MCF 10A (cell line): ENCODE data around the gene HIRIP3. TPM values are rescaled to one million over a fixed set of nuclear protein-coding genes. Genes with fewer than 3 reads are reported as not detected.
"Not testable (repeated sequence)": the region's sequence is repeated elsewhere in the genome, so short reads cannot be mapped to it uniquely, and the experiment has no call there.

Experiments
- BruUV-seq: library from RNA; stranded (reverse); fragments of 400-500 nt; replicated peaks from 2 replicates; lab custom pipeline; 2021; lab: Mats Ljungman, UMichigan
- CTCF ChIA-PET: fragments of 300-600 bp; sonication (Branson Sonifier 250); formaldehyde crosslinking; extraction: SDS; loops from one replicate; lab custom pipeline; 2021; ENCODE audit warnings: antibody characterized with exemption, inconsistent platforms; lab: Yijun Ruan, JAX
- POLR2A ChIA-PET: fragments of 300-600, 350-650 bp; sonication (Branson Sonifier 250); formaldehyde crosslinking; extraction: SDS; loops from one replicate; lab custom pipeline; 2020; ENCODE audit warnings: antibody characterized with exemption, inconsistent platforms; lab: Yijun Ruan, JAX
- DNase-seq: peaks from one replicate; pipeline ENCODE4 v3.0.0-alpha.2; 2018; ENCODE audit not compliant: unreplicated experiment
- H3K27ac Mint-ChIP-seq: one replicate; pipeline ENCODE4 v1.8.0; 2022; ENCODE audit warnings: mild to moderate bottlenecking, low read depth, mixed read lengths; ENCODE audit not compliant: unreplicated experiment
- H3K27me3 Mint-ChIP-seq: one replicate; pipeline ENCODE4 v1.8.0; 2022; ENCODE audit warnings: mixed read lengths; ENCODE audit not compliant: insufficient read depth, unreplicated experiment
- H3K36me3 Mint-ChIP-seq: one replicate; pipeline ENCODE4 v1.8.0; 2022; ENCODE audit warnings: mild to moderate bottlenecking, moderate library complexity, mixed read lengths; ENCODE audit not compliant: insufficient read depth, unreplicated experiment
- H3K4me1 Mint-ChIP-seq: one replicate; pipeline ENCODE4 v1.8.0; 2022; ENCODE audit warnings: mixed read lengths; ENCODE audit not compliant: insufficient read depth, unreplicated experiment
- H3K4me3 Mint-ChIP-seq: one replicate; pipeline ENCODE4 v1.8.0; 2022; ENCODE audit warnings: mild to moderate bottlenecking, moderate library complexity, mixed read lengths; ENCODE audit not compliant: unreplicated experiment
- H3K9me3 Mint-ChIP-seq: one replicate; pipeline ENCODE4 v1.8.0; 2022; ENCODE audit warnings: mixed read lengths; ENCODE audit not compliant: unreplicated experiment
- CTCF ChIP-seq: fragments of 200-600 bp; IDR thresholded peaks from one replicate; pipeline ENCODE4 v1.8.0; 2022; ENCODE audit warnings: antibody characterized with exemption, mild to moderate bottlenecking; ENCODE audit not compliant: unreplicated experiment
- intact Hi-C: fragments of 100-400 bp; cut with micrococcal nuclease; formaldehyde crosslinking; loops from 2 replicates; pipeline ENCODE4 v1.14.1; 2022
- total RNA-seq: library from RNA; stranded (reverse); gene quantifications from 2 replicates; pipeline ENCODE4 v1.2.3, GENCODE V29; 2022

Gene HIRIP3
- total RNA-seq, 1 experiment from 2014 or later = 20.7 TPM

GRCh38 chr16:30024451-30024850, 29.0 kb upstream of the HIRIP3 start:
- Mint-ChIP-seq H3K4me1 (no peaks in the 10 kb centered on the region), H3K4me3 (no peak overlapping the region), H3K36me3 (no peaks in the 10 kb centered on the region), H3K27me3 (peaks cover 41% of the 10 kb centered on the region), H3K9me3 (no peaks in the 10 kb centered on the region), H3K27ac (no peak overlapping the region)
- POLR2A ChIA-PET = no interaction called here
- intact Hi-C loops = loop anchor here (5.0 kb wide), 2 partner anchors 202 to 217 kb away; partner anchors contain the start of genes MAZ and MVP
- DNase-seq = no peak
- no peak for TF ChIP-seq CTCF
- no TSS peak for BruUV-seq
- CTCF ChIA-PET = interaction anchor here (0.9 kb wide), 1 partner anchor 31 kb away, joined by 3 read pairs; no protein-coding TSS in a partner anchor

DNA sequence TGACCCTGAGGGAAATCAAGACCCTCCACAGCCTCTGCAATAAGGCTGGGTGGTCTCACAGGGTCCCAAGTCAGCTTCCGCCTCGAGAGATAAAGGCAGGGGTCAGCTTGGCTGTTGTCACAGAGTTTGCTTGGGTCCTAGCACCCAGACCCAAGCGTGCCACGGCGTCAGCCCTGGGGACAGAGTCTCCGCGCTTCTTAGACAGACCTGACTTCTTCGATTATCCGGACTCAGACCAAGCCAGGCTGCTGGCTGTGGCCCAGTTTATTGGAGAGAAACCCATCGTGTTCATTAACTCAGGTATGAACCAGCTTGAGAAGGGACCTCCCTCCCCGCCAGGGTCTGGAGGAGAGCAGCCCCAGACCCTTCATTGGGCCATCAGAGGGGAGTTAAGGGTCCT, 28.2 kb upstream of the HIRIP3 start:
- Mint-ChIP-seq H3K27ac (no peak overlapping the region), H3K36me3 (no peaks in the 10 kb centered on the region), H3K27me3 (peaks cover 33% of the 10 kb centered on the region), H3K9me3 (no peaks in the 10 kb centered on the region), H3K4me3 (no peak overlapping the region), H3K4me1 (peaks cover 4% of the 10 kb centered on the region)
- ChIA-PET POLR2A (interaction anchor here (1.6 kb wide), 1 partner anchor 216 kb away, joined by 3 read pairs; no protein-coding TSS in a partner anchor), CTCF (interaction anchor here (0.6 to 4.0 kb wide), 3 partner anchors 8 to 320 kb away, joined by 3 to 32 read pairs (median 3); partner anchors contain the start of gene TLCD3B)
- no TSS peak for BruUV-seq
- DNase-seq = no peak
- TF ChIP-seq CTCF = no peak
- intact Hi-C loops = loop anchor here (5.0 kb wide), 2 partner anchors 201 to 216 kb away; partner anchors contain the start of genes MAZ and MVP

- intact Hi-C loops = loop anchor here (5.0 kb wide), 2 partner anchors 201 to 216 kb away; partner anchors contain the start of genes MAZ and MVP
- no peak for TF ChIP-seq CTCF
- peaks cover 6% of the 10 kb centered on the region for H3K4me1 Mint-ChIP-seq
- no peak for DNase-seq
- ChIA-PET POLR2A (interaction anchor here (1.0 to 1.6 kb wide), 2 partner anchors 9 to 215 kb away, joined by 3 read pairs; no protein-coding TSS in a partner anchor), CTCF (interaction anchor here (0.6 to 4.0 kb wide), 6 partner anchors 9 to 323 kb away, joined by 3 to 32 read pairs (median 4); partner anchors contain the start of gene TLCD3B)
- H3K9me3 Mint-ChIP-seq = no peaks in the 10 kb centered on the region
- no TSS peak for BruUV-seq
- H3K27me3 Mint-ChIP-seq = peaks cover 26% of the 10 kb centered on the region
- H3K36me3 Mint-ChIP-seq = no peaks in the 10 kb centered on the region
- no peak within 1 kb of the TSS for H3K27ac Mint-ChIP-seq
- no peak within 1 kb of the TSS for H3K4me3 Mint-ChIP-seq
Measured at GRCh38 chr16:30022887-30023286, 27.5 kb upstream of the HIRIP3 start, which contains the start of gene C16orf92. Gene C16orf92 (plus strand): TSS chr16:30023198. CDS start chr16:30023341, 143 bp downstream.

GRCh38 chr16:30018731-30019158, 23.3 kb upstream of the HIRIP3 start:
- peak; percentile 37 for DNase-seq
- Mint-ChIP-seq H3K4me1 (peaks cover 6% of the 10 kb centered on the region), H3K27ac (no peak overlapping the region), H3K9me3 (no peaks in the 10 kb centered on the region), H3K4me3 (no peak overlapping the region), H3K27me3 (no peaks in the 10 kb centered on the region), H3K36me3 (peaks cover 6% of the 10 kb centered on the region)
- POLR2A ChIA-PET = interaction anchor here (0.6 to 1.5 kb wide), 2 partner anchors 23 to 181 kb away, joined by 3 to 7 read pairs; partner anchors contain the start of genes HIRIP3 and INO80E
- no peak for TF ChIP-seq CTCF
- intact Hi-C loops = no loop called here
- CTCF ChIA-PET = interaction anchor here (0.5 to 1.8 kb wide), 9 partner anchors 12 to 1413 kb away, joined by 3 to 8 read pairs (median 4); partner anchors contain the start of gene TLCD3B
- no TSS peak for BruUV-seq

DNA sequence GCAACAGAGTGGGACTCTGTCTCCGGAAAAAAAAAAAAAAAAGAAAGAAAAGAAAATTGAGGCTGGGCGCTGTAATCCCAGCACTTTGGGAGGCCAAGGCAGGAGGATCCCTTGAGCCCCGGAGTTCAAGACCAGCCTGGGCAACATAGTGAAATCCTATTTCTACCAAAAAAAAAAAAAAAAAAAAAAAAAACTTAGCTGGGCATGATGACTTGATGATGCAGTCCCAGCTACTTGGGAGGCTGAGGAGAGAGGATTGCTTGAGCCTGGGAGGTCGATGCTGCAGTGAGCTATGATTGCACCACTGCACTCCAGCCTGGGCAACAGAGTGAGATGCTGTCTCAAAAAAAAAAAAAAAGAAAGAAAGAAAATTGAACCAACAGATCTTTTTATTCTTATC, 22.5 kb upstream of the HIRIP3 start:
- H3K4me1 Mint-ChIP-seq, POLR2A ChIA-PET, H3K36me3 Mint-ChIP-seq, intact Hi-C loops, DNase-seq, H3K4me3 Mint-ChIP-seq, BruUV-seq, H3K27ac Mint-ChIP-seq, H3K27me3 Mint-ChIP-seq, H3K9me3 Mint-ChIP-seq: not testable (repeated sequence)
- CTCF ChIA-PET = interaction anchor here (0.6 to 2.1 kb wide), 4 partner anchors 14 to 1414 kb away, joined by 3 to 8 read pairs (median 7); no protein-coding TSS in a partner anchor
